Left ventricle myocardium inferior (tissue), 1 donor: ENCODE data around the gene CCDC138. TPM values are rescaled to one million over a fixed set of nuclear protein-coding genes. Genes with fewer than 3 reads are reported as not detected.

Experiments used
- DNase-seq: peaks from one replicate; pipeline ENCODE4 v3.0.0-alpha.2; 2020
- H3K27ac ChIP-seq: fragments of 200-600 bp; replicated peaks from 2 replicates; pipeline ENCODE4 v1.8.0; 2021
- H3K27me3 ChIP-seq: fragments of 200-600 bp; 2 replicates; pipeline ENCODE4 v1.8.0; 2021; ENCODE audit warnings: low read depth
- H3K36me3 ChIP-seq: fragments of 200-600 bp; 2 replicates; pipeline ENCODE4 v1.8.0; 2021
- H3K4me1 ChIP-seq: fragments of 200-600 bp; 2 replicates; pipeline ENCODE4 v1.8.0; 2021
- H3K4me3 ChIP-seq: fragments of 200-600 bp; 2 replicates; pipeline ENCODE4 v1.8.0; 2021; ENCODE audit warnings: mild to moderate bottlenecking, moderate library complexity
- H3K9me3 ChIP-seq: fragments of 200-600 bp; replicated peaks from 2 replicates; pipeline ENCODE4 v1.8.0; 2021
- intact Hi-C: fragments of 100-400 bp; cut with micrococcal nuclease; formaldehyde crosslinking; loops from one replicate; pipeline ENCODE4 v1.11.0; 2022
- total RNA-seq: library from RNA; stranded (reverse); fragmentation: NEBNext Ultra II Directional; extraction: Animal tissue kit (Norgen Biotek cat#: 25700); gene quantifications from one replicate; pipeline ENCODE4 v1.2.1, GENCODE V29; 2021
- TF ChIP-seq, protein P1 (sequence below): fragments of 200-600 bp; IDR thresholded peaks from 2 replicates; pipeline ENCODE4 v1.8.0; 2021; ENCODE audit warnings: antibody characterized with exemption, mild to moderate bottlenecking, borderline replicate concordance
- donor health status: DM: no; HTN: yes; CAD: no; lungs with severe emphysema.

The CCDC138 gene
- total RNA-seq, 1 donor from 2014 or later, result 1.1 TPM

DNA sequence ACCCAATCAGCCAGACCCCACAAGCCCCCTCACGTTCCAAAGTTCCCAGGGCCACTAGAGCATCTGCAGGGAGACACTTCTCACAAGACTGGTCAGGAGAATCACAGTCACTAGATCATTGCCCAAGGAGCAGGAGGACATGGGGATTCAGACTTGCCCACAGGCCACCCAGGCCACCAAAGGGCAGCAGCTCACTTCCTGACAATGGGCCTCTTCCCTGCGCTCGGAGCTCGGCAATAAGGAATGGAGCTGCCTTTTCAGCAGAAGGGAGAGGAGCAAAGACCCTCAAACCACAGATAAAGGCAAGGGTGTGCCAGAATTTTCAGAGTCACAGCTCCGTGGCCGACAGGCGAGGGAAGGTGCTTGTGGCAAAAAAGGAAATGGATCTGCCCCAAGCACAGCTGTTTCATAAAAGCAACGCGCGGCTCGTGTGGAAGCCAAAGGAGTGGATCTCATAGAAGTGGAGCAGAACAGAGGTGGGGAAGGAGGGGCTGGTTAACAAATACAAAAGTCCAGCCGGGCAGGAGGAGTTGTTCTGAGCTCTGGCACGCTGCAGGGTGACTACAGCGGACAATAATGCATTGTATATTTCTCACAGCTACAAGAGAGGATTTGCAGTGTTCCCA is 130.3 kb downstream of the CCDC138 start:
- DNase-seq, result no peak
- Histone ChIP-seq H3K36me3 (no peaks in the 10 kb centered on the region), H3K4me3 (no peak overlapping the region), H3K4me1 (no peaks in the 10 kb centered on the region), H3K27me3 (peaks cover 25% of the 10 kb centered on the region), H3K9me3 (no peaks in the 10 kb centered on the region), H3K27ac (no peak overlapping the region)
- intact Hi-C loops, result no loop called here
- TF ChIP-seq, protein P1, sequence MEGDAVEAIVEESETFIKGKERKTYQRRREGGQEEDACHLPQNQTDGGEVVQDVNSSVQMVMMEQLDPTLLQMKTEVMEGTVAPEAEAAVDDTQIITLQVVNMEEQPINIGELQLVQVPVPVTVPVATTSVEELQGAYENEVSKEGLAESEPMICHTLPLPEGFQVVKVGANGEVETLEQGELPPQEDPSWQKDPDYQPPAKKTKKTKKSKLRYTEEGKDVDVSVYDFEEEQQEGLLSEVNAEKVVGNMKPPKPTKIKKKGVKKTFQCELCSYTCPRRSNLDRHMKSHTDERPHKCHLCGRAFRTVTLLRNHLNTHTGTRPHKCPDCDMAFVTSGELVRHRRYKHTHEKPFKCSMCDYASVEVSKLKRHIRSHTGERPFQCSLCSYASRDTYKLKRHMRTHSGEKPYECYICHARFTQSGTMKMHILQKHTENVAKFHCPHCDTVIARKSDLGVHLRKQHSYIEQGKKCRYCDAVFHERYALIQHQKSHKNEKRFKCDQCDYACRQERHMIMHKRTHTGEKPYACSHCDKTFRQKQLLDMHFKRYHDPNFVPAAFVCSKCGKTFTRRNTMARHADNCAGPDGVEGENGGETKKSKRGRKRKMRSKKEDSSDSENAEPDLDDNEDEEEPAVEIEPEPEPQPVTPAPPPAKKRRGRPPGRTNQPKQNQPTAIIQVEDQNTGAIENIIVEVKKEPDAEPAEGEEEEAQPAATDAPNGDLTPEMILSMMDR, result no peak

DNA sequence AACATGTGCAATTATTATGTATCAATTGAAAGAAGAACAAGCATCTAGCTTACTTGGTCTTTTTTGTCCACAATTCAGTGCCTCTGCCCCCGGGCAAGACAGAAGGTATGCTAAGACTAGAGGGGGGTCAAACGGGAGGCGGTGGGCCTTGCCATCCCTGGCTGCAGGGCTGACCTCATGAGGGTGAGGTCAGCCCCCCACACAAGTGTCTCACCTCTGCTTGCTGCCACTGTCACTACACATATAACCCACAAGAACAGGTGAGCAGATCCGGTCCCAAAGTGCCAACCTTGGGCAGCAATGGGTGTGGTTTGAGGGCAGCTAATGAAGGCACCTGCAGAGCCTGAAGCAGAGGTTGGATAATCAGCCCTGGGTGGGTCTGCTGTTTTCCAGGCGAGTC is 131.0 kb downstream of the CCDC138 start:
- intact Hi-C loops, result no loop called here
- Histone ChIP-seq H3K4me1 (no peaks in the 10 kb centered on the region), H3K4me3 (no peak overlapping the region), H3K27me3 (peaks cover 25% of the 10 kb centered on the region), H3K36me3 (no peaks in the 10 kb centered on the region), H3K9me3 (no peaks in the 10 kb centered on the region), H3K27ac (no peak overlapping the region)
- TF ChIP-seq, protein P1, result no peak
- no peak for DNase-seq

DNA sequence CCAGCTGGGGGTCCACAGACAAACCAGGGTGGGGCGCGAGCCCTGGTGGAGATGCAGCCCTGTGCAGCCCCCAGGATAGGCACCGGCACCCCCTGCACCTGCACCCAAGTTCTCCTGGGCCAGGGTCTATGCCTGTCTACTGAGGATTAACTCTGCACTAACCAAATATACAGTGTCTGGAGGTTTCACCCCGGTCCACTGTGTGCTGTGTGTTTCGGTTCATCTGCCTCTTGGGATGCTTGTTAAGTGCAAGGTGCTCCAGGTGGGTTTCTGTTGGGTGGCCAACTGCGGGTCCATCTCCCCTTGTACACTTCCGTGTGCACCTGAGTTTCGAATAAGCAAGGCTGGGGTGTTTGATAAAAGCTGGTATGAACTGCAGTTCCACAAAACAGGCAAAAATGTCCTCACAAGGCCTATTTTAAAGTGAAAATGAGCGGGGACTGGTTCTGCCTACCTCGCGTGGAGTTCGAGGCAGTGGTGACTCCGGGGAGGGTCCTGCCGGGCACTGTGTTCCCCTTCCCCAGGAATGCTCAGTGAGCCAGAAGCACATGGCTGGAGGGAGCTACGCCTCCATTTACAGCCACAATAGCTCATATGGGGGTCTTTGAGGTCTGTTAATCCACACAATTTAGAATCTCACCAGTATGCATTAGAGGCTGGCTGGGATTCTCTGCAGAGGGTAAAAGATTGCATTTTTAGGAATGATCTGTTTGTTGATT is 131.7 kb downstream of the CCDC138 start:
- no peaks in the 10 kb centered on the region for H3K9me3 ChIP-seq
- no peak overlapping the region for H3K4me3 ChIP-seq
- H3K4me1 ChIP-seq, result no peaks in the 10 kb centered on the region
- no peak for DNase-seq
- no peak overlapping the region for H3K27ac ChIP-seq
- no peaks in the 10 kb centered on the region for H3K36me3 ChIP-seq
- TF ChIP-seq, protein P1, result no peak
- peaks cover 25% of the 10 kb centered on the region for H3K27me3 ChIP-seq
- intact Hi-C loops, result no loop called here

DNA sequence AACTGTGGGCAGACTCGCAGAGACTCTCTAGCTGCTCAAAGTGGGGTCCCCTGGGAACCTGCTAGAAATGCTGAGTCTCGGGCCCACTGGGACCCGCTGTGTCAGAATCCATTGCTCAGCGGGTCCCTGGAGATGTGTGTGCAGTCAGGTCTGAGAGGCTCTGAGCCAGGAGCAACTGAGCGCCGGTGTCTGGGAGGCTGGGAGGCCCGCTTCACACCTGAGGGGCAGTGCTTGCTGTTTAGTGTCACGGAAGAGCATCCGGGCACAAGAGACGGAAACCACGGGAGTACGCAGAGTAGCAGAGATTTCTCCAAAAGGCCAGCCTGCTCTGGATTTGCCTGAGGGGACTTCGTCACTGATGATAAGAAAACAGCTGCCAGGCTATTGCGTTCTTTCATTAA is 132.4 kb downstream of the CCDC138 start:
- TF ChIP-seq, protein P1, result no peak
- no peaks in the 10 kb centered on the region for H3K4me1 ChIP-seq
- no peak overlapping the region for H3K4me3 ChIP-seq
- intact Hi-C loops, result no loop called here
- no peaks in the 10 kb centered on the region for H3K36me3 ChIP-seq
- H3K9me3 ChIP-seq, result no peaks in the 10 kb centered on the region
- H3K27ac ChIP-seq, result no peak overlapping the region
- DNase-seq, result no peak
- peaks cover 25% of the 10 kb centered on the region for H3K27me3 ChIP-seq

DNA sequence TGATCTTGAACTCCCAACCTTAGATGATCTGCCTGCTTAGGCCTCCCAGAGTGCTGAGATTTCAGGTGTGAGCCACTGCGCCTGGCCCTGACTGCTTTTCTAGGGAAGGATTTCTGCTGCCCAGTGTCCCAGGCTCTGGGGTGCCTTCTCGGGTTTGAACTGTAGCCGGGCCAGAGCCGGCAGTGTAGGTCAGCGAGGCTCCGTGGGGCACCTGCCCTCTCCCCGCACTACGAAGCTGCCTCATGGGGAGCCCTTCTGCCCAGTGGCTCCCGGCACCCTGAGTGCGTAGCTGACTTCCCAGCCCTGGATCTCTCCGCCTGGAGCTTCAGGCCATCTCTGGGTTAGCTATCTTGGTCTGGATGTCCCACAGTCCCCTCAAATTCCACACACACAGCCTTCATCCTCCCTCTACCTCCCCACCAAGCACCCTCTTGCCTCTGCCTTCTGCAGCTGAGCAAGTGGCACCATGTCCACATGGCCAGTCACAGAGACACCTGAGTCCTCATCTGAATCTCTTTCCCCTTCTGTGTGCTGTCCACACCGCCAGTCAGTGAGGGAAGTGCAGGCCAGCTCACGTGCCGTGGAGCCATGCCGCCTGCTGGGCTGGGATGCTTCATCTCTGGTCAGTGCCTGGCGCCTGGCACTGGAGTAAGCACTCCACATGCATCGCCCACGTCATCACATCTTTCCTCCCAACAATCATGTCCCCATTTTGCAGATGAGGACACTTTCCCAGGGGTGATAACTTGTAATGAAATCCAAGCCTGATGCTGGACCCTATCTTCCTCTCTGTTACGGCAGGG is 133.2 kb downstream of the CCDC138 start:
- DNase-seq, result no peak
- Histone ChIP-seq H3K27me3 (peaks cover 25% of the 10 kb centered on the region), H3K27ac (no peak overlapping the region), H3K9me3 (no peaks in the 10 kb centered on the region), H3K36me3 (no peaks in the 10 kb centered on the region), H3K4me1 (no peaks in the 10 kb centered on the region), H3K4me3 (no peak overlapping the region)
- TF ChIP-seq, protein P1, result no peak
- intact Hi-C loops, result no loop called here
